A673 (cell line): ENCODE measurements around the gene FAAP24.

Experiments used
- EZH2 ChIP-seq: fragments of 200-600 bp; sonication (generic); IDR thresholded peaks from 2 replicates; pipeline ENCODE4 v1.6.1; 2017; ENCODE audit warnings: borderline replicate concordance, low read depth, mild to moderate bottlenecking, mixed read lengths, antibody characterized with exemption, low read length; ENCODE audit not compliant: poor library complexity, severe bottlenecking
- TF ChIP-seq, protein P1 (sequence below): fragments of 300-800, 200-600 bp; sonication (generic); conservative IDR thresholded peaks from 2 replicates; pipeline ENCODE4 v1.5.1; 2017; ENCODE audit warnings: low read depth, mild to moderate bottlenecking, antibody characterized with exemption, low read length, moderate library complexity, mixed read lengths

DNA sequence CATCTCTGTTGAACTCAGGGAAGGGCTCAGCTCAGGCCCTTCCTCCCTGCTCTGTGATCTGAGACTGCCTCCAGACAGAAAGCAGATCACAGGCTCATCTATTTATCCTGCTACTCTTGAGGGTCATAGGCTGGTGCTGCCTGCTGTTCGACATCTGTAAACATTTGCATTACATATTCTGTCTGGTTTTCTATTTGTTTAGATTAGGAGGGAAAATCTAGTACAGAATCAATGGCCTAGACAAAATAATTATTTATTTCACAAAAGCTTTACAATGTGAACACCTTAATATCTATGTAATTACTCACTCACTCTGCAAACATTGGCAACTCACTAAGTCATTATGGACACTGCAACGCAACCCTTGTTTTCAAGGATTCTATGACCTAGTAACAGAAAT lies 43.2 kb upstream of the FAAP24 start:
- no peak for TF ChIP-seq EZH2
- TF ChIP-seq, protein P1, sequence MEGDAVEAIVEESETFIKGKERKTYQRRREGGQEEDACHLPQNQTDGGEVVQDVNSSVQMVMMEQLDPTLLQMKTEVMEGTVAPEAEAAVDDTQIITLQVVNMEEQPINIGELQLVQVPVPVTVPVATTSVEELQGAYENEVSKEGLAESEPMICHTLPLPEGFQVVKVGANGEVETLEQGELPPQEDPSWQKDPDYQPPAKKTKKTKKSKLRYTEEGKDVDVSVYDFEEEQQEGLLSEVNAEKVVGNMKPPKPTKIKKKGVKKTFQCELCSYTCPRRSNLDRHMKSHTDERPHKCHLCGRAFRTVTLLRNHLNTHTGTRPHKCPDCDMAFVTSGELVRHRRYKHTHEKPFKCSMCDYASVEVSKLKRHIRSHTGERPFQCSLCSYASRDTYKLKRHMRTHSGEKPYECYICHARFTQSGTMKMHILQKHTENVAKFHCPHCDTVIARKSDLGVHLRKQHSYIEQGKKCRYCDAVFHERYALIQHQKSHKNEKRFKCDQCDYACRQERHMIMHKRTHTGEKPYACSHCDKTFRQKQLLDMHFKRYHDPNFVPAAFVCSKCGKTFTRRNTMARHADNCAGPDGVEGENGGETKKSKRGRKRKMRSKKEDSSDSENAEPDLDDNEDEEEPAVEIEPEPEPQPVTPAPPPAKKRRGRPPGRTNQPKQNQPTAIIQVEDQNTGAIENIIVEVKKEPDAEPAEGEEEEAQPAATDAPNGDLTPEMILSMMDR = no peak
